Measurements from ENCODE around the gene CACNA1A. TPM values are rescaled to one million over a fixed set of nuclear protein-coding genes. Genes with fewer than 3 reads are reported as not detected.

The CACNA1A gene
- total and polyA plus RNA-seq, 2 of the 13 experiments (the other 11 are each of a cell fraction or from before 2014, with no cell fraction given) = not detected

DNA sequence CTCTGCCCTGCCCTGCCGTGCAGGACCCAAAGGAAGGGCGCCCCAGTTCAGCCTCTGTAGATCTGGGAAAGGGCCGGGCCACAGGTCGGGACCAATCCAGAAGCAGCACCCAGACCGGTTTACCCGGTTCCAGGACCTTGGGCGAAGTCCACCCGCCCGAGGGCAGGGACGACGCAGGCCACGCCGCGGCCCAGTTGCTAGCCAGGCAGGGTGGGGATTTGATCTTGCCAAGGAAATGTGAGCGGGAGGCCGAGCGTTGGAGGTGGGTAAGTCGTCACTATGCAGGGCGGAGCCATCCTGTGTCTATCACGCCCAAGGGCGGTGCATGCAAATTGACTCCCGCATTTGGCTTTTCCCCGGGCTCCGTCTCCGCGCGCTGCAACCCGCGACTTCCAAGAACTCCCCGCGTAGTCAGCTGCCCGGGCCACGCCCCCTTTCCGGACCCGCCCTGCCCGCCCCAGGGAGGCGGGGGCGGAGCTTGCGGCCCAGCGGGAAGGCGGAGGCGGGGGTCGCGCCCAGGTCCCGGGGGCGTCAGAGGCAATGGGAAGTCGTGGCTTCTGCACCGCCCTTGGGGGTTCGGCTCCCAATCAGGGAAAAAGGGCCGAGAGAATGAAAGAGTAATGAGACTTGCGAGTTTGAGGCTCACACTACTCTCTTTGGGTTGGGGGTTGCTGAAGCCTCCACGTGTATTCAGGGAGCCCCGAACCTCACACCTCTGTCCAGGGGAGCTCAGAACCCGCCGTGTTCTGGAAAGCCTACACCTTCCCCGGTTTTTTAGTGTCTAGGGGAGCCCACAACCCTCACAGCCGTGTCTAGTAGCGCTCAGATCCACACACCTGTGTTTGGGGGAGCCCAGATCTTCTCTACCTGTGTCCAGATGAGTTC lies 343.3 kb downstream of the CACNA1A start (continued):
- no peak for TF ChIP-seq TMF1 (CRISPR knock-in tag; IDR thresholded peaks at IDR 0.05; ENCODE audit: low read depth)
- peak; percentile 96 for TF ChIP-seq ZNF430 (CRISPR knock-in tag; IDR thresholded peaks at IDR 0.05)
- peak; percentile 45; the same call in 1 of the 2 replicates for TF ChIP-seq SMAD3 (CRISPR knock-in tag; IDR thresholded peaks at IDR 0.05)
- TF ChIP-seq, protein P1, sequence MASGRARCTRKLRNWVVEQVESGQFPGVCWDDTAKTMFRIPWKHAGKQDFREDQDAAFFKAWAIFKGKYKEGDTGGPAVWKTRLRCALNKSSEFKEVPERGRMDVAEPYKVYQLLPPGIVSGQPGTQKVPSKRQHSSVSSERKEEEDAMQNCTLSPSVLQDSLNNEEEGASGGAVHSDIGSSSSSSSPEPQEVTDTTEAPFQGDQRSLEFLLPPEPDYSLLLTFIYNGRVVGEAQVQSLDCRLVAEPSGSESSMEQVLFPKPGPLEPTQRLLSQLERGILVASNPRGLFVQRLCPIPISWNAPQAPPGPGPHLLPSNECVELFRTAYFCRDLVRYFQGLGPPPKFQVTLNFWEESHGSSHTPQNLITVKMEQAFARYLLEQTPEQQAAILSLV (CRISPR knock-in tag; IDR thresholded peaks at IDR 0.05; ENCODE audit: borderline replicate concordance) = peak; percentile 52
- TF ChIP-seq ZNF543 (CRISPR knock-in tag; IDR thresholded peaks at IDR 0.05) = peak; percentile 65; the same call in 1 of the 2 replicates
- TF ChIP-seq MATR3 (CRISPR knock-in tag; IDR thresholded peaks at IDR 0.05) = no peak
- no peak for TF ChIP-seq HNRNPUL1 (IDR thresholded peaks at IDR 0.05; ENCODE audit: low read depth, low read length)
- no peak for TF ChIP-seq ZNF101 (CRISPR knock-in tag; IDR thresholded peaks at IDR 0.05; ENCODE audit: borderline replicate concordance, low read depth)
- TF ChIP-seq KLF15 (CRISPR knock-in tag; IDR thresholded peaks at IDR 0.05; ENCODE audit: borderline replicate concordance) = no peak; the same call in 1 of the 2 replicates
- peak; percentile 73 for TF ChIP-seq BCL6 (CRISPR knock-in tag; IDR thresholded peaks at IDR 0.05)
- TF ChIP-seq HDAC6 (IDR thresholded peaks at IDR 0.05; ENCODE audit: low read depth, low read length) = no peak
- peak; percentile 55 for TF ChIP-seq RARA (CRISPR knock-in tag; IDR thresholded peaks at IDR 0.05)
- no peak for TF ChIP-seq MYNN (CRISPR knock-in tag; IDR thresholded peaks at IDR 0.05; ENCODE audit: low read depth)
- TF ChIP-seq PRPF4 (IDR thresholded peaks at IDR 0.05; ENCODE audit: low read depth, low read length, poor library complexity, severe bottlenecking) = no peak
- peak; percentile 13; the same call in 1 of the 2 replicates for TF ChIP-seq ZNF34 (CRISPR knock-in tag; IDR thresholded peaks at IDR 0.05; ENCODE audit: borderline replicate concordance)
- TF ChIP-seq ZC3H13 (CRISPR knock-in tag; IDR thresholded peaks at IDR 0.05) = peak; percentile 54; the same call in 1 of the 2 replicates

Data from HepG2 (cell line).